ENCODE data around the gene CNN2. TPM values are rescaled to one million over a fixed set of nuclear protein-coding genes. Genes with fewer than 3 reads are reported as not detected.

The CNN2 gene
- total and polyA plus RNA-seq, 2 donors (not counting 1 experiment from before 2014, with no cell fraction given): 198 to 301 TPM

DNA sequence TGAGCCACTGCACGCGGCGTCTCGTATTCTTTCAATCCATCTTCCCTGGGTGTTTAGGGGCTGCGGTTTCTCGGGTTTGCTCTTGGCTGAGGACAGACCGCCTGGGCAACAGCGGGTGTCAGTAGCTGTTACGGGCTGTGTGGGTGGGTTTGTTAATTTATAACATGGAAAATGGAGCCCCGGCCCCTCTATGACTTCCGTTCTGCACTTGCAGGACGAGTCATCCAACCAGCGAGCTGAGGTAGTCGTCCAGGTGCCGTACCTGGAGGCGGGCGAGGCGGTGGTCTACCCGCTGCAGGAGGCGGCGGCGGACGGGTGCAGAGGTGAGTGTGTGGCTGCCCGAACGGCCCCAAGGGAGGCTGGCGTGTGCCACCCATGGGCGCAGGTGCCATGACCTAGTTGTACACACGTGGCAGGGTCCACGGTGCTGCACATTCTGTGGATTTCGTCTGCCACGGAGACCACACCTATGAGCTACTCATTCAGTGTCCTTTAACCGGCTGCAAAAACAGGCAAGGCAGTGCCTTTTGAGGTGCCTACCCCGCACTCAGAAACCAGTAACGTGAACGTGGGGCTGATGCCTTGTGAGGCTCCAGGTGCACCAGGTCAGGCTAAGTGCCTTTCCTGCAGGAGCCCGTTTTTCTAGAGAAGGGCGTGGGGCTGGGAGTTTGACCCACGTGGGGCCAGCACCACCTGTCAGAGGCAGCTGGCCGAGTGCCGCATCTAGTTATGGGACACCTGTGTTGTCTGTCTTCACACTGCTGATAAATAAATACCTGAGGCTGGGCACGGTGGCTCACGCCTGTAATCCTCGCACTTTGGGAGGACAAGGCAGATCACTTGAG, 57.8 kb downstream of the CNN2 start:
- H3K4me1 Mint-ChIP-seq: peaks cover 46% of the 10 kb centered on the region
- H3K27me3 Mint-ChIP-seq: no peaks in the 10 kb centered on the region
- WGBS (ENCODE audit: insufficient coverage): 83% methylated on average over 42 of the region's 43 CpGs
- no peak overlapping the region for H3K27ac ChIP-seq (ENCODE audit: low read length in 2 of 2)
- H3K36me3 ChIP-seq (replicated peaks in 1 of 2; ENCODE audit: control extremely low read depth in 1 of 2, control insufficient read depth in 1 of 2, extremely low read depth in 1 of 2, insufficient read depth in 2 of 2, low read length in 1 of 2): peaks cover 0 to 89% of the 10 kb centered on the region in 2 experiments
- no peak overlapping the region for H3K4me2 ChIP-seq (replicated peaks; ENCODE audit: low read depth, low read length, poor library complexity, severe bottlenecking)
- no peaks in the 10 kb centered on the region for H3K9me3 ChIP-seq (ENCODE audit: control extremely low read depth in 1 of 3, control insufficient read depth in 2 of 3, insufficient read depth in 1 of 3, low read length in 2 of 3)
- peak overlapping the region; percentile 67 for H3K27ac Mint-ChIP-seq
- CTCF ChIA-PET: interaction anchor here (0.8 to 5.6 kb wide), 5 partner anchors 18 to 60 kb away, joined by 3 to 48 read pairs (median 3); partner anchors contain the start of gene ARHGAP45
- peaks cover 44 to 70% of the 10 kb centered on the region in 2 donors for H3K4me1 ChIP-seq (ENCODE audit: control insufficient read depth in 2 of 2, insufficient read depth in 2 of 2, low read length in 2 of 2)
- intact Hi-C loops (cut with micrococcal nuclease): no loop called here
- no peak overlapping the region for H3K4me3 Mint-ChIP-seq
- H3K27me3 ChIP-seq (replicated peaks in 1 of 4; ENCODE audit: control extremely low read depth in 1 of 4, control insufficient read depth in 3 of 4, insufficient read depth in 4 of 4, low read length in 3 of 4): no peaks in the 10 kb centered on the region
- peaks cover 27% of the 10 kb centered on the region for H3K79me2 ChIP-seq (ENCODE audit: control insufficient read depth, insufficient read depth, low read length)
- no peak overlapping the region for H2AFZ ChIP-seq (ENCODE audit: insufficient read depth, low read depth, low read length, poor library complexity, severe bottlenecking)
- no peak overlapping the region for H3K9ac ChIP-seq (ENCODE audit: low read length)
- H4K20me1 ChIP-seq (ENCODE audit: control insufficient read depth, insufficient read depth, low read length, poor library complexity, severe bottlenecking): peaks cover 100% of the 10 kb centered on the region
- DNase-seq (no peak), ATAC-seq (ENCODE audit: low read depth) (no peak)
- TF ChIP-seq CTCF (IDR thresholded peaks at IDR 0.05): no peak
- TF ChIP-seq EZH2 (IDR thresholded peaks at IDR 0.05; ENCODE audit: borderline replicate concordance, insufficient read depth, low read depth, low read length, poor library complexity, severe bottlenecking): no peak
- POLR2A ChIA-PET: interaction anchor here (0.6 to 8.4 kb wide), 8 partner anchors 7 to 288 kb away, joined by 3 to 97 read pairs (median 4); partner anchors contain the start of gene ARHGAP45
- H3K9me3 Mint-ChIP-seq (ENCODE audit: insufficient read depth): no peaks in the 10 kb centered on the region
- no peak overlapping the region for H3K4me3 ChIP-seq (ENCODE audit: control extremely low read depth in 1 of 5, extremely low read depth in 1 of 5, insufficient read depth in 1 of 5, low read depth in 2 of 5, low read length in 4 of 5)

Measured in B cell (primary cell).